GM15510 (cell line): ENCODE data around the gene TAOK1.

Source experiments
- POLR2A ChIP-seq: IDR thresholded peaks from 3 replicates; pipeline ENCODE4 v1.6.1; 2011; ENCODE audit warnings: borderline replicate concordance; ENCODE audit not compliant: insufficient read length; ENCODE audit errors: extremely low read depth

The TAOK1 gene

GRCh38 chr17:29368161-29368560 lies 22.0 kb upstream of the TAOK1 start:
- no peak for TF ChIP-seq POLR2A

GRCh38 chr17:29368926-29369325 lies 21.2 kb upstream of the TAOK1 start:
- TF ChIP-seq POLR2A, result no peak

GRCh38 chr17:29369831-29370735 lies 20.1 kb upstream of the TAOK1 start:
- no peak for TF ChIP-seq POLR2A

GRCh38 chr17:29376667-29377270 lies 13.4 kb upstream of the TAOK1 start:
- TF ChIP-seq POLR2A, result no peak

GRCh38 chr17:29378500-29378899 lies 11.7 kb upstream of the TAOK1 start:
- TF ChIP-seq POLR2A, result no peak

GRCh38 chr17:29379084-29379991 lies 10.8 kb upstream of the TAOK1 start:
- TF ChIP-seq POLR2A, result no peak

- TF ChIP-seq POLR2A, result no peak
Observed at GRCh38 chr17:29383686-29384085, 6.5 kb upstream of the TAOK1 start.

GRCh38 chr17:29384901-29385300 lies 5.3 kb upstream of the TAOK1 start:
- TF ChIP-seq POLR2A, result no peak

- no peak for TF ChIP-seq POLR2A
Observed at GRCh38 chr17:29386760-29387159, 3.4 kb upstream of the TAOK1 start.

GRCh38 chr17:29388937-29389336 lies 1.2 kb upstream of the TAOK1 start:
- TF ChIP-seq POLR2A, result no peak

- TF ChIP-seq POLR2A, result no peak
Observed at GRCh38 chr17:29390851-29391631, 878 bp downstream of the TAOK1 start.

- TF ChIP-seq POLR2A, result no peak
Observed at GRCh38 chr17:29393436-29393835, 3.3 kb downstream of the TAOK1 start.

- TF ChIP-seq POLR2A, result no peak
Observed at GRCh38 chr17:29394761-29395160, 4.6 kb downstream of the TAOK1 start.

- TF ChIP-seq POLR2A, result no peak
Observed at GRCh38 chr17:29396066-29396465, 5.9 kb downstream of the TAOK1 start.
